HG02571 (cell line): Measurements from ENCODE around the gene ARHGAP6.

Source experiments
- ATAC-seq: cut with Tn5 transposase; IDR thresholded peaks from one replicate; pipeline ENCODE4 v1.9.1; 2021; ENCODE audit warnings: mild to moderate bottlenecking, moderate library complexity; ENCODE audit not compliant: unreplicated experiment

The ARHGAP6 gene

GRCh38 chrX:11319806-11320520 is 345.8 kb downstream of the ARHGAP6 start:
- no peak for ATAC-seq

- no peak for ATAC-seq
These were observed 354.0 kb downstream of the ARHGAP6 start for GRCh38 chrX:11311706-11312105.

GRCh38 chrX:11309220-11309619 is 356.5 kb downstream of the ARHGAP6 start:
- ATAC-seq, result no peak

GRCh38 chrX:11305641-11306040 is 360.1 kb downstream of the ARHGAP6 start:
- ATAC-seq, result no peak

- ATAC-seq, result no peak
These were observed 360.9 kb downstream of the ARHGAP6 start for GRCh38 chrX:11304829-11305228.

- ATAC-seq, result no peak
These were observed 367.1 kb downstream of the ARHGAP6 start for GRCh38 chrX:11298600-11298999.

- no peak for ATAC-seq
These were observed 369.7 kb downstream of the ARHGAP6 start for GRCh38 chrX:11296051-11296450.

- no peak for ATAC-seq
These were observed 372.6 kb downstream of the ARHGAP6 start, which contains the start of gene AMELX for GRCh38 chrX:11293113-11293512. TSS of gene AMELX (plus strand) at chrX:11293413. CDS start at chrX:11294789, 1,376 bp downstream.

GRCh38 chrX:11290416-11291102 is 375.2 kb downstream of the ARHGAP6 start:
- ATAC-seq, result no peak

- no peak for ATAC-seq
These were observed 378.2 kb downstream of the ARHGAP6 start for GRCh38 chrX:11287505-11287904.

- no peak for ATAC-seq
These were observed 380.1 kb downstream of the ARHGAP6 start for GRCh38 chrX:11285651-11286050.

GRCh38 chrX:11282043-11282442 is 383.7 kb downstream of the ARHGAP6 start:
- ATAC-seq, result no peak

GRCh38 chrX:11273544-11273943 is 392.2 kb downstream of the ARHGAP6 start:
- no peak for ATAC-seq

- ATAC-seq, result no peak
These were observed 392.9 kb downstream of the ARHGAP6 start for GRCh38 chrX:11272863-11273262.

GRCh38 chrX:11272290-11272689 is 393.4 kb downstream of the ARHGAP6 start:
- no peak for ATAC-seq

GRCh38 chrX:11269996-11270395 is 395.7 kb downstream of the ARHGAP6 start:
- ATAC-seq, result no peak

- no peak for ATAC-seq
These were observed 396.7 kb downstream of the ARHGAP6 start for GRCh38 chrX:11269006-11269405.

- no peak for ATAC-seq
These were observed 398.3 kb downstream of the ARHGAP6 start for GRCh38 chrX:11267425-11267824.

- no peak for ATAC-seq
These were observed 399.1 kb downstream of the ARHGAP6 start for GRCh38 chrX:11266573-11267003.

GRCh38 chrX:11265352-11265751 is 400.4 kb downstream of the ARHGAP6 start:
- ATAC-seq, result no peak

GRCh38 chrX:11264925-11265324 is 400.8 kb downstream of the ARHGAP6 start:
- ATAC-seq, result no peak

- ATAC-seq, result no peak
These were observed 404.5 kb downstream of the ARHGAP6 start for GRCh38 chrX:11261260-11261659.
